Gastrocnemius medialis (tissue), 4 donors: ENCODE measurements around the gene GRK1. TPM values are rescaled to one million over a fixed set of nuclear protein-coding genes. Genes with fewer than 3 reads are reported as not detected.
"Not testable (repeated sequence)": the region's sequence is repeated elsewhere in the genome, so short reads cannot be mapped to it uniquely, and the experiment has no call there.

Source experiments
- ATAC-seq, 2 donors: fragments of 150-250 bp; one replicate each; pipeline ENCODE4 v1.9.1; 2016
- DNase-seq, 2 donors: peaks; one replicate each; pipeline ENCODE4 v3.0.0-alpha.2; 2019
- H3K27ac ChIP-seq, 4 donors: fragments of 200-600 bp; sonication (generic); 1 replicate in 1 of 4; 2 replicates in 3 of 4; pipeline ENCODE4 v1.5.1; 2016 to 2018; ENCODE audit warnings: mild to moderate bottlenecking in 2 of 4, moderate library complexity in 1 of 4
- H3K27me3 ChIP-seq, 3 donors: fragments of 200-600 bp; sonication (generic) in 2 of 3; 1 replicate in 1 of 3; 2 replicates in 2 of 3; pipeline versions ENCODE4 v1.5.1 to v1.6.0; 2016 to 2019; ENCODE audit warnings: mild to moderate bottlenecking in 1 of 3, moderate library complexity in 1 of 3
- H3K36me3 ChIP-seq, 2 donors: fragments of 200-600 bp; sonication (generic) in 1 of 2; one replicate each; pipeline ENCODE4 v1.5.1; 2017 to 2018
- H3K4me1 ChIP-seq, 2 donors: fragments of 200-600 bp; sonication (generic) in 1 of 2; one replicate each; pipeline ENCODE4 v1.5.1; 2016 to 2017; ENCODE audit warnings: mild to moderate bottlenecking in 2 of 2
- H3K4me3 ChIP-seq, 4 donors: fragments of 200-600 bp; sonication (generic) in 3 of 4; 1 replicate in 1 of 4; 2 replicates in 3 of 4; pipeline ENCODE4 v1.5.1; 2016 to 2019; ENCODE audit warnings: mild to moderate bottlenecking in 2 of 4
- H3K9me3 ChIP-seq, 3 donors: fragments of 200-600 bp; sonication (generic) in 2 of 3; 1 replicate in 1 of 3; 2 replicates in 2 of 3; pipeline ENCODE4 v1.5.1; 2016 to 2019
- CTCF ChIP-seq, 5 experiments: fragments of 450-650 bp in 3 of 5; fragments of 200-600 bp in 2 of 5; sonication (generic) in 2 of 5; IDR thresholded peaks in 4 of 5; conservative IDR thresholded peaks in 1 of 5; 1 replicate in 4 of 5; 2 replicates in 1 of 5; pipeline ENCODE4 v1.5.1; 2016 to 2019; ENCODE audit warnings: antibody characterized with exemption in 5 of 5, mild to moderate bottlenecking in 3 of 5, moderate library complexity in 3 of 5
- POLR2A ChIP-seq, 2 donors: fragments of 450-650 bp; IDR thresholded peaks; one replicate each; pipeline ENCODE4 v1.6.1; 2017; ENCODE audit warnings: antibody characterized with exemption in 2 of 2, mild to moderate bottlenecking in 2 of 2, moderate library complexity in 2 of 2
- in situ Hi-C, 4 donors: fragments of 200-750 bp; cut with MboI; loops; one replicate each; pipeline versions ENCODE4 v1.15.0 to v1.8.0; 2017; ENCODE audit warnings: low sequenced_read_pairs in 4 of 4
- intact Hi-C: fragments of 100-400 bp; cut with DNase I; formaldehyde crosslinking; loops from one replicate; pipeline ENCODE4 v1.15.1; 2023; ENCODE audit warnings: low total_unique reads
- total RNA-seq, 4 donors: library from RNA; depleted of rRNA; stranded (reverse); fragments of >200 nt; gene quantifications; one replicate each; pipeline versions ENCODE4 v1.1.0 to v1.2.3, GENCODE V29; 2016

GRK1 gene
- total RNA-seq, 4 donors from 2014 or later: 0.10 TPM; not detected in 3

DNA sequence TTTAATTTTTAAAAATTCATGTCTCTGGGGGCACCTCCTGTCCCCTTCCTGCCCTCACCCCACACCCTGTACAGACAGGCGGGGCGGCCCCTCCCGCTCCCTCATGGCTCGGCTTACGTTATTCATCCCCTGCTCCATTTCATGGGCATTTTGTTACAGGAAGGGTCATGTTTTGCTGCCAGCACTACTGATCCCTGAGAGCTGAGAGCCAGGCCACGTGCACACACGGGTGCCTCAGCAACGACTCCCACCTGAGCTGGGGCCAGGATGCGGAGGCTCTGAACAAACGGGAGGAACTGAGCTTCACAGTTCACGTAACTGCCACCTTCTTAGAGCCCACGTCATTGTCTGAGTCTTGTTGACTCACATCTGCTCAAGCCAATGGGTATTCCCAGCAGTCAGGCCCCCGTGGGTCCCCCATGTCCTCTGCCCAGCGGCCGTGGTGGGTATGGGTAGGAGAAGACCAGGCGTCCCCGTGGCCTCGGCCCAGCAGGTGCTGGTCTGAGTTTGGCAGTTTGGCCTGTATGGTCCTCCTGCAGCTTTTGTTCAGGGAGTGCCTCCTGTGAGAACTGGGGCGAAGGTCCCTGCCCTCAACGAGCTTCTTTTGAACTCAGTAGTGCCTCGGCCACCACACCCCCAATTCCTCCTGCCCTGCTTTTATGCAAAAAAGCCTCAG is 75.6 kb downstream of the GRK1 start:
- TF ChIP-seq CTCF (IDR thresholded peaks at IDR 0.05 in 4 of 5, conservative IDR thresholded peaks at IDR 0.05 in 1 of 5) (no peak), POLR2A (IDR thresholded peaks at IDR 0.05) (no peak)
- Histone ChIP-seq H3K9me3 (no peaks in the 10 kb centered on the region), H3K36me3 (no peaks in the 10 kb centered on the region), H3K27ac (no peak overlapping the region), H3K4me1 (no peaks in the 10 kb centered on the region), H3K4me3 (no peak overlapping the region), H3K27me3 (no peaks in the 10 kb centered on the region)
- intact Hi-C loops: no loop called here
- DNase-seq (no peak), ATAC-seq (no peak)
- in situ Hi-C loops: no loop called here

DNA sequence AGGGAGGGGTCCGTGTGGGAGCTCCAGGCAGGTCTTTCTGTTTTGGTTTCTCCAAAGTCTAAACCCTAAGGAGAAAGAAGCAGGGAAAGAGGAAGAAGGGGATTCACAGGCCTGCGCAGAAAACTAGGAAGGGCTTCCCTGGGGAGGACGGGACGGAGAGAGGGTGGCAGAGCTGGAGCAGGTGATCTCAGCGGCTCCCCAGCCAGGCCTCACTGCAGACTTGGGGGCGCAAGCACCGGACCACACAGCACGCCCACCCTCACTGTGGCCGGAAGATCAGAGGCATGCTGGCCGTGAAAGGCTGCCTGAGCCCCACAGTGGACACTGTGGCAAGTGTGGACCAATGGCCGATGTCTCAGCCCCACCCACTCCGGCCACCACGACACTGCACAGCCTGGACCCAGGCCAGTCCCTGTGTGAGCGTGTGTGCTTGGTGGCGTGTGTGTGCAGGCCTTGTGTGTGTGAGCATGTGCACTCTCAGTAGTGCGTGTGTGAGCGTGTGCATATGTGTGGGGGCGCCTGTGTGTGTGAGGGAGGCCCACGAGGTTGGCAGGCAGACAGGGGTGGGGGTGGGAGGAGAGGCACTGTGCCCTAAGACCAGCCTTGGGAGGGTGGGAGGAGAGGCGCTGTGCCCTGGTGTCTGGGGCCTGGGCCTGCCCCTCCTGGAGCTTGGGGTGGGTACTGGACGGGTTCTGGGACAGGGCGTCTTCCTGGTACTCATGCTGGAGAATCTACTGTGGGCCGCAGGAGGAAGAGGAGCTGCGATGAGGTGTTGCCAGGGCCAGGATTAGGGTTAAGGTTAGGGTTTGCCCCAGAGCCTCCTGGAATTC is 76.6 kb downstream of the GRK1 start:
- Histone ChIP-seq H3K4me1 (no peaks in the 10 kb centered on the region), H3K27ac (no peak overlapping the region), H3K9me3 (no peaks in the 10 kb centered on the region), H3K27me3 (no peaks in the 10 kb centered on the region), H3K36me3 (no peaks in the 10 kb centered on the region), H3K4me3 (no peak overlapping the region)
- TF ChIP-seq CTCF (IDR thresholded peaks at IDR 0.05 in 4 of 5, conservative IDR thresholded peaks at IDR 0.05 in 1 of 5): no peak
- in situ Hi-C loops: no loop called here
- DNase-seq (no peak), ATAC-seq (no peak)
- intact Hi-C loops: no loop called here

DNA sequence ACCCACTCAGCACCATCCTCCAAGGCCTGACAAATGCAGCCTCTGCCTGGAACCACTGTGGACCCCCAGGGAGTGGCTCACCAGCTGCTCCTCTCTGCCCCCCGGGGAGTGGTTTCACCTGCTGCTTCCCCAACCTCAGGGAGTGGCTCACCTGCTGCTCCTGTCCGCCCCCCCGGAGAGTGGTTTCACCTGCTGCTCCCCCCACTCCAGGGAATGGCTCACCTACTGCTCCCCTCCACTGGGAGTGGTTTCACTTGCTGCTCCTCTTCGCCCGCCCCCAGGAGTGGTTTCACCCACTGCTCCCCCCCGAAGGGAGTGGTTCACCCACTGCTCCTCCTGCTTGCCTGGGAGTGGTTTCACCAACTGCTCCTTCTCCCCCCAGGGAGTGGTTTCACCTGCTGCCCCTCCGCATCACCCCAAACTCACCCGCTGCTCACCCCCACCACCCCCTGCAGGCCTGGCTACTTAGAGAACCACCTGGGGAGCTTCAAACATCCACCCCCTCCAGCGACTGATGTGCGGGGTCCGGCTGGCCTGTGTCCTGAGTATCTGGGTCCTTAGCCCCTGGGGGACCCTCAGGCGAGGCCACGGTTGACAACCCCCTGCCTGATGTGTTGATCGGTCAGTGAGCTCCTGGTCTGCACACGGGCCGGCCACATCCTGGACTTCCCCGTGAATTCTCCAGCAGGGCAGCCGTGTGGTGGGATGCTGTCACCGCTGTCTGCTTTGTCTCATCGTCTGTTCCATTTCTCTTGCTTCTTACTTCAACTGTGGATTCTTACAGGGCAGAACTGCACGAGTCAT is 77.4 kb downstream of the GRK1 start:
- Histone ChIP-seq H3K4me1 (no peaks in the 10 kb centered on the region), H3K27ac (no peak overlapping the region), H3K27me3 (no peaks in the 10 kb centered on the region), H3K36me3 (no peaks in the 10 kb centered on the region), H3K9me3 (no peaks in the 10 kb centered on the region), H3K4me3 (no peak overlapping the region)
- DNase-seq (no peak), ATAC-seq (no peak)
- TF ChIP-seq CTCF (IDR thresholded peaks at IDR 0.05 in 4 of 5, conservative IDR thresholded peaks at IDR 0.05 in 1 of 5) (no peak), POLR2A (IDR thresholded peaks at IDR 0.05) (no peak)
- intact Hi-C loops (no loop called here), in situ Hi-C loops (no loop called here)

DNA sequence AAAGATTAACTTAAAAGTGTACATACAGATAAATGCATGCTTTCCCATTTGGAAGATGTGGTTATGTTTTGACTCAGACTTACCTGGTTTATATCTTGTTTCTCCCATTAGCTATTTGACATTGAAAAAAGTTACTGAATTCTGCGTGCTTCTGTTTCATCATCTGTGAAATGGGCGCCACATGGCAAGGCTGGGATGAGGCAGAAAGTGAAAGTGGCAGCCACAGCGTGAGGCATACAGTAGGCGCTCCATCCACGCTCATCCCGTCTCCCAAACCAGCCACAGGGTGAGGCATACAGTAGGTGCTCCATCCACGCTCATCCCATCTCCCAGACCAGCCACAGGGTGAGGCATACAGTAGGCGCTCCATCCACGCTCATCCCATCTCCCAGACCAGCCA is 78.0 kb downstream of the GRK1 start:
- Histone ChIP-seq H3K27ac (no peak overlapping the region), H3K36me3 (no peaks in the 10 kb centered on the region), H3K4me1 (no peaks in the 10 kb centered on the region), H3K9me3 (no peaks in the 10 kb centered on the region), H3K27me3 (no peaks in the 10 kb centered on the region), H3K4me3 (no peak overlapping the region)
- DNase-seq: no peak
- in situ Hi-C loops: no loop called here
- TF ChIP-seq POLR2A (IDR thresholded peaks at IDR 0.05): no peak
- no peak for TF ChIP-seq CTCF (IDR thresholded peaks at IDR 0.05 in 4 of 5, conservative IDR thresholded peaks at IDR 0.05 in 1 of 5)
- intact Hi-C loops: no loop called here
- no peak for ATAC-seq

DNA sequence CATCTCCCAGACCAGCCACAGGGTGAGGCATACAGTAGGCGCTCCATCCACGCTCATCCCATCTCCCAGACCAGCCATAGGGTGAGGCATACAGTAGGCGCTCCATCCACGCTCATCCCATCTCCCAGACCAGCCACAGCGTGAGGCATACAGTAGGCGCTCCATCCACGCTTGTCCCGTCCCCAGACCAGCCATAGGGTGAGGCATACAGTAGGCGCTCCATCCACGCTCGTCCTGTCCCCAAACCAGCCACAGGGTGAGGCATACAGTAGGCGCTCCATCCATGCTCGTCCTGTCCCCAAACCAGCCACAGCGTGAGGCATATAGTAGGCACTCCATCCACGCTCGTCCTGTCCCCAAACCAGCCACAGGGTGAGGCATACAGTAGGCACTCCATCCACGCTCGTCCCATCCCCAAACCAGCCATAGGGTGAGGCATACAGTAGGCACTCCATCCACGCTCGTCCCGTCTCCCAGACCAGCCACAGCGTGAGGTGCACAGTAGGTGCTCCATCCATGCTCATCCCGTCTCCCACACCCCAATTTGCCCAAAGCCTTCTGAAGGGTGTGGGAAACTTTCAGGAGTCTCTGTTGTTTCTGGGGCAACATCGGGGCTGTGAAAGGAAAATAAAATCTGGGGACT is 78.6 kb downstream of the GRK1 start:
- H3K27ac ChIP-seq, in situ Hi-C loops, H3K27me3 ChIP-seq, H3K36me3 ChIP-seq, H3K9me3 ChIP-seq, ATAC-seq, intact Hi-C loops, H3K4me3 ChIP-seq, H3K4me1 ChIP-seq, DNase-seq: not testable (repeated sequence)
